ENCODE results near the gene PPHLN1.

The PPHLN1 gene

DNA sequence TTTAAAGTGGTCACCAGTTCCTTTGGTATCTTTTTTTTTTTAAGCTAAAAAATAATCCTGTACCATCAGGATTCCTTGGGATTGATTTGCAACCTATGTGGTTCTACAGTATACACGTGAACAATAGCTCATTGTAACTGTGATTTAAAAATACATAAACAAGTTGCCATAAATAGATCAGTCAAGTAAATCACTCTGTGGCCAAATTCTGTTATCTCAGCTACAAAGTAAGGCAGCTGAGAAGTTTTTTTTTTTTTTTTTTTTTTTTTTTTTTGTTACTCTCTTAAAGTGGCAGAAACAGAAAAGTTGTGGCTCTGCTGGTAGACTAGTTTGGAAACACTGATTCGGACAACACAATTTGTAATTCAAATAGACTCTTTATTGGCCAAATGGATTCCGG lies 159.0 kb downstream of the PPHLN1 start:
- no peak for DNase-seq

DNA sequence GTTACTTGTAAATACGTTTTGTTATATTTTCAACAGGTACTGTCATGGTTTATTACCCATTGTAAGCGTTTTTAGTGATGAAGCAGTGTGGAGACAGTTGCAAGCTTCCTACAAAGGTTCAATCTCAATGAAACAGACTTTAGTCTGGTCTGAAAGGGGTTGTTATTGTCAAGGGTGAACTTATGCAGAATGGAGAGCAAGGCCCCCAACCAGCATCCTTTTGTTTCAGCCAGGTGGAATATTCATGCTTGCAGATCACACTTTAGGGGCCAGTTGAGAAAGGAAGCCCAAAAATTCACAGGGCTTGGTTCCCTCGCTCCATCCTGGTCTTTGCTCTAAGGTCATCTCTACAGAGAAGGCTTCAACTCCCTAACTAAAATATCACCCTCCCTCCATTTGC lies 159.9 kb downstream of the PPHLN1 start:
- no peak for DNase-seq

DNA sequence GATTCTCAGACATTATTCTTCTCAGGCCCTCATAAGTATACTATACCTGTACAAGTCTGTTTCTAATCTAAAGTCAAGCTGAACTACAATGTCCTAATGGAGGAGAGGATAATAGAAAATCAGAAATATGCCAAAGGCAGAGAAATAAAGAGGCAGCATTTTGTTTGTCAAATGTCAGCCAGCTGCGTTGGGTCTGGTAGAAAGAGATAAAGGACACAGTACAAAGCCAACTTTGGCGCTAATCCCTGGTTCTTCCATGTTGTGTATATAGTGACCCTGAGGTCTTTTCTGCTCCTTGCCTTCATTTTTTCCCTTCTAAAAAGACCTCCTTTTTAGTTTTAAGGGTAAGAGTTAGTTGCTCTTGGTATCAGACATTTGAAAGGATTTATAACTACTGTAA lies 160.4 kb downstream of the PPHLN1 start:
- no peak for DNase-seq

DNA sequence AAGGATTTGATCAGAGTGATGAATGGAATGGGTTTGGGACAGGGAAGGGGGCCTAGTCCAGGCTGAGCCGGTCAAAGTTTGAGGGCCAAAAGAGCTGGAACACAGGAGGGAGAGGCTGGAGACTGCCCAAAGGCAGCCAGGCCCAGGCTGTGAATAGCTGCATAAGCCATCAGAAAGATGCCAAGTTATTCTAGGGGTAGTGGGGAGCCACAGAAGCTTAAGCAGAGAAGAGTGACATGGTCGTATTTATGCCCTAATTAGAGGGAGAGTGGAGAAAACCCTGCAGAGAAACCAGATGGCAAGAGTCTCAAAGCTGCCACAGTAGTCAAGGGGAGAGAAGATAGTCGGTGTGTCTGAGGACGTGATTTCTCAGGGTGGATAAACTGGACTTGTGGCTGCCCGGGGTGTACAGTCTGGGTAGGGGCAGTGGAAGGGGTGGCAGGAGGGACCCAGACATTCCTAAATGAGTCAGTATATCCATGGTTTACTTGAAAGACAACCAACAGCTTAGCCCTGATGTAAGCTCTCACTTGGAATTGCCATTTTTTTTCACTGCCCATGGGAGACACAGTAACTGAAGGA lies 164.4 kb downstream of the PPHLN1 start:
- DNase-seq: no peak

Data from kidney glomerular epithelial cell (primary cell).